Activated CD4-positive, CD25-positive, alpha-beta regulatory T cell treated with anti-CD3 and anti-CD28 coated beads, Interleukin-2, amount 50 U/mL, for 16 hours (primary cell): ENCODE data around the gene TLK1.

Experiments
- DNase-seq: peaks from one replicate; pipeline ENCODE4 v3.0.0-alpha.2; 2020; ENCODE audit warnings: low read depth, low spot score

TLK1 gene

DNA sequence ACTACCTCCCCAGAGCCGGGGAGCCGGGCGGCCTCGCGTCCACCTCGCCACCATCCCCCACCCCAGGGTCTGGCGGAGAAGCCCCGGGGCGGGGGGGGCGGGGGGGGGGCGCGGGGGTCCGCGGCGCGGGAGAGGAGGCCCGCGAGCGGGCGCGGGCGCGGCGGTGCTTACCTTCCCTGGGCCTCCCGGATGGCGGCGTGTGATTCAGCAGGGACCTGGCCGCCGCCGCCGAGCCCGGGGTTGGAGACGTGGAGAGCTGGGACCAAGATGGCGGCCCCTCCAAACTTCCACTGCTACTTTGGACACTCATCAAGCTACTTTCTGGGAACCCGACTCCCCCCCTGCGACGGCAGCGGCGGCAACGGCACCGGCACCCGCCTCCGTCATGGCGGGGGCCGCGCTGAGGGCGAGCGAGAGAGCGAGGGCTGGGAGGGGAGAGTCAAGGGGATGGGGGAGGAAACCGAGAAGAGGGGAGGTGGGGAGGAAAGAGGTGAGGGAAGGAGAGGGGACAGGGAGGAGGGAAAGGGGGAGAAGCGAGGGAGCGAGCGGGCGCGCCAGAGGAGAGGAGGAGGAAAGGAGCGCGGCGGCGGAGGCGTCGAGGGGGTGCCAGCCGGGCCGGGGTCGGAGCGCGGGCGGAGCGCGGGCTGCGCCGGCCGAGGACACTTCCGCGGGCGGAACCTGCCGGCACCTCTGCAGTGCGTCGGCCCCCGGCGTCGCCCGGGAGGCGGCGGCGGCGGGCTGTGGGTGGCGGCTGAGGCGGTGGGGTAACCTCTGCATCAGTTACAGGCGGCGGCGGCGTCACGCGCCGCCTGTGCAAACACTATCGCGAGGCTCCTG lies at the start of gene TLK1:
Gene TLK1 (minus strand): TSS at position 775 of the 837 bp plus-strand sequence. CDS start 465 bp downstream, at position 310.
- peak; percentile 45 for DNase-seq

DNA sequence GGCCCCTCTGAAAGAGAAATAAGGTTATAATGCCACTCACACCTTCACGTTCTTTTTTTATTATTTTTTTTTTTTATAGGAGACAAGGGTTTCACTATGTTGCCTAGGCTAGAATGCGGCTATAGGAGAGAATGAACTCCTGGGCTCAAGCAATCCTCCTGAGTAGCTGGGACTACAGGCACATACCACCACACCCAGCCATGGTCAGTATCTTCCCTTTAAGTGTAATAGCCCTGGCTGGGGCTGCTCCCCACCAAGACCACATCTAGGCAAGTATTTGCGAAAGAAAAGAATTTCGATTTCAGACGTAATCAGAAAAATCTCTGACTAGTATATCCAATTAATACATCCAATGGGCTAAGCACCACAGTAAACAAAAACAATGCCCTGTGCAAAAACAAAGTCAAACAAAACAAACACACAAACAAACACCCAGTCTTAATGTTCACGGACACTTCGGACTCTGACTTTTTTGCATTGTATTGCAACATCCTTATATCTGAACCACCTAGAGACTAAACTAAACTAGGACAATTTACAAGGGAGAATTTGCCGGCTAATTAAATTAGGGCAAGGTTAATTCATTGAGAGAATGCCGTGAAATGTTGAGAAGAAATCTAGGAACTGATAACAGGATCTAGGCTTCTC lies 49.6 kb upstream of the TLK1 start:
- no peak for DNase-seq

DNA sequence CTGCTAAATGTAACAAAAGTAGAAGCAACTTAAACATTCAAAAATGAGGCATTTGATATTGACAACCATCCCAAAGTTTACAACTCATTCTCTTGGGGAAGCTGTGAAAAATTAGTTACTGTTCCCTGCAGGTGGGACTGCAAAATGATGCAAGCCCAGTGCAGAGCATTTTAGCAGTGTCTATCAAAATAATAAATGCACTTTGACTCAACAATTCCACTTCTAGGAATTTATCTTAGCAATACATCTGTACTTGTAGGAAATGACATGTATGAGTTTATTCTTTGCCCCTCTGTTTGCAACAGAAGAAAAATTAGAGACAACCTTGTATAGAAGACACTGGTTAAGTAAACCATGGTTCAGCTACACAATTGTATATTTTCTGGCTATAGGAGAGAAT lies 48.0 kb upstream of the TLK1 start:
- DNase-seq = no peak

DNA sequence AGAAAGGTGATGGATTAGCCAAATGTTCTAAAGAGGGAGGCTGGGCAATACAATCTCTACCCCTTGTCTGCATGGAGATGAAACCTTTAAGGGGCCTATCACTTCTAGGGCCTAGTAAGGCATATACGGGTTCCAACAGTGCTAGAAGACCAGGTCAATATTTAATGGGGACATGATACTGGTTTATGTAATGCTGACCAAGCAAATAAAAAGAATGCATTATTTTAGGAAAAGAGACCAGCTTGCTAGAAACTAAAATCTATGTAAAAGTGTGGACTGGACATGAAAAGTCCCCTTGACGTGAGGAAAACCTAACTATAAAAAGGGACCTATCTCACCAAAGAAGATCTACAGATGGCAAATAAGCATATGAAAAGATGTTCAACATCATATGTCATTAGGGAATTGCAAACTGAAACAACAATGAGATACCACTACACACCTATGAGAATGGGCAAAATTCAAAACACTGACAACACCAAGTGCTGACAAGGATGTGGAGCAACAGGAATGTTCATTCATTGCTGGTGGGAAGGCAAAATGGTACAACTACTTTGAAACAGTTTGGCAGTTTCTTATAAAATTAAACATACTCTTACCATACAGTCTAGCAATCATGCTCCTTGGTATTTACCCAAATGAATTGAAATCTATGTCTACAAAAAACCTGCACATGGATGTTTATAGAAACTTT lies 45.9 kb upstream of the TLK1 start:
- DNase-seq = no peak

DNA sequence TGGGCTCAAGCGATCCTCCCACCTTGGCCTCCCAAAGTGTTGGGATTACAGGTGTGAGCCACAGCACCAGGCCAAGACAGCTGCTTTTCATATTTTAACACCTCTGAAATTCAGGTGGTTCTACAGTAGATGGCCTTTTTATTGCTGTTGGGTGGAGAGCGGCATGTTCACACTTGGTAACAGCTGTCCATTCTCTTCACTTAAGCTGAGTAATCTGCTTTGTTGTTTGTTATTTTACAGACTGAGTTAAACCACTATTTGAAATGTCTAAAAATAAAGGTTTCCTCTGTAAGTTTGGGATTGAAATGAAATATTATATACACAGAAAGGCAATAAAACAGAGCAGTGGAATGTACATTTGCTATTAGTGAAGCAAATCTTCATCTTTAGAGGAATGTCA lies 44.9 kb upstream of the TLK1 start:
- DNase-seq = no peak

DNA sequence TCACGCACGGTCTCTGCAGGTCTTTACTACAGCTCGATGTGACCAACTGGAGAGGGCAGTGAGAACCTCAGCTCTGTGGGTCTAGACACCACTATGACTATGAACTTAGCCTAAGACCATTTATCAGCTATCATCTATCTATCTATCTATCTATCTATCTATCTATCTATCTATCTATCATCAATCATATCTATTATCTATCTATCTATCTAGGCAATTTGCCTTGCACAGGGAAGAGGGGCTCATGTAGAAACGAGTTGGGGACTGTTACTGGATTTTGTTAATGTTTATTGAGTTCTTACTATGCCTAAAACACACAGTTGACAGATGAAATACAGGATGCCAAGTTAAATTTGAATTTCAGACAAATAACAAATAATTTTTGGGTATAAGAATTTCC lies 41.1 kb upstream of the TLK1 start:
- no peak for DNase-seq

DNA sequence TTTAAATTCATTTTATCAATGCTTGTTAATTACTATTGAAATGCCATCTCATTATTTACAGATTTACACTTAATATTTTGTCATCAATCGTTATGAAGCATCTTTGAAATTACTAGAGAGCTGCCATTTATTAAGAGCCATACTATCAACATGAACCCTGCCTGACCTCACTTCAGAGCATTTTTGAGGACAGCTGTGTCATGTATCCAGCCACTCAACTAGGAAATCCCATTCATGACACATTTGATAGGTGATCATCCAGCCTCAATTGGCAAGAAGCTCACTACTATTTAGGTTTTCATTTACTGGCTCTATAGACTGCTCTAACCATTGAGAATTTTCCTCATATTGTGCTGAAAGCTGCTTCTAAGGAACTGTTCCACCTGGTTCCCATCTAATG lies 40.6 kb upstream of the TLK1 start:
- DNase-seq = no peak

DNA sequence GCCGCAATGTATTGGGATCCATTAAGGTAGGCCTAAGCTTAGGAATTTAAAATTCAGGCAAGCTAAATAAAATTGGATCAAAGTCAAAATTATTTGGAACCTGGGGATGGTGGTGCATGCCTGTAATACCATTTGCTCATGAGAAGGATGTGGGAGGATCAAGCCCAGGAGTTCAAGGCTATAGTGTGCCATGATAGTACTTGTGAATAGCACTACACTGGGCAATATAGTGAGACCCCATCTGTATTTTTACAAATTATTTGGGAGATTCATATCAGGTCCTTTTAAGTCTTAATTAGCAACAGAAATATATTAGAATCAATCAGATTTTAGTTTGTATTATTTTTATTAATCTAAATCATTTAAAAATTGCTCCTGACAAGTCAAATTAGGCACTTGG lies 39.8 kb upstream of the TLK1 start:
- DNase-seq = no peak

DNA sequence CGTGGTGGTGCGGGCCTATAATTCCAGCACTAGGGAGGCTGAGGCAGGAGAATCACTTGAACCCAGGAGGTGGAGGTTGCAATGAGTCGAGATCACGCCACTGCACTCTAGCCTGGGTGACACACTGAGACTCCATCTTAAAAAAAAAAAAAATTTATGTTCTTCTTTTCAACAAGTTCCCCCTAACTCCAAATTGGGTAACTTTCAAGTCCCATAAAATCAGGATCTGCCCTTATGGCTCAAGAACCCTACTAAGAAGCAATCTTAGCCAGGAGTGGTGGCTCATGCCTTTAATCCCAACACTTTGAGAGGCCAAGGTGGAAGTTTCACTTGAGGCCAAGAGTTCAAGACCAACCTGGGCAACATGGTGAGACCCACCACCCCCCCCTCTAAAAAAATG lies 30.3 kb upstream of the TLK1 start:
- DNase-seq = no peak

DNA sequence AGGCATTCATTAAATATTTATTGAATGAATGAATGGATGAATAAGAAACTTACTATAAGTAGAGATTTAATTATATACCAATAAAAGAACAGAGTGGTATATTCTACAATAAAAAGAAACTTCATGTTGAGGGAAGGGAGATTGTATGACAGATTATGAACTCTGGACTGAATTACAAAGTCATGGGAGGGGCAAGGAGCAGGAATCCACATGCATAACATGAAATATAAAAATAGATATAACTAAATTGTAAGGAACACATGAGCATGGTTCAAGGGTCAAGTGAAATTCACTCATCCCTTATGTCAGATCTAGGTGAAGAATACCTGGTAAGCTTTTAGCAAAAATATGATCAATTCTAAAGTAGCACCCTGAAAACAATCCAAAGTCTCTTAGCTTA lies 27.1 kb upstream of the TLK1 start:
- DNase-seq = no peak

DNA sequence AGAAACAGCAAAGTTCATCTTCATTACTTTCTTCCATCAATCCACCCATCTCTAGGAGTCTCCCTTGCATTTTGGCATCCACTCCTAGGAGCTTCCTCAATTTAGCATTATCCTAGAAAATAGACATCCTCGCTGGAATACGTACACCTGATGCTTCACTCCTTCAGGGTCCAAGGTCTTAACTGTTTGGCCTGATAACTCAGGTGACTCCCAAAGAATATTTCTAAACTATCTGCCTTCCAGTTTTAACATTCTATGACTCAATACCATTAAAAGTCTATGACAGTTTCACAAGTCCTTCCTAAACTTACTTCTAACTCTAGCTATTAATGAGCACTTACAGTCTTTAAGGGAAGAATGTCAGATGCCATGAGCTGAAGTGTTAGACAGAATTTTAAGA lies 26.5 kb upstream of the TLK1 start:
- DNase-seq = no peak

DNA sequence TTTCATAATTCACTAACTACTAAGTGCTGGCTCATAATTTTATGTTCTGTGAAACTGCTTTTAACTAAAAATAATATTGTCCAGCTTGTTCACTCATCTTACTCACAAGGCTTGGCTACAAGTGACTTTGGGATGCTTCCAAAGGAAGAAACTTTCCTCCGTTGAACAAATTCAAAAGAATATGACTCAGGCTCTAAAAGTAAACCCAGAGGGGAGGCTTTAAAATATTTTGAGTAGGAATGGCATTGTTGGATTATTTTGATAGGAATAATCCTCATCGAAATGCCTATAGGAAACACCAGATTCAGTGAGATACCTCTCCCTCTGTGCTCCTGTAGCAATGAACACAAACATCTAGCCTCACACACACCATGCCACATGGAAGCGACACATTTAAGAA lies 25.2 kb upstream of the TLK1 start:
- no peak for DNase-seq

DNA sequence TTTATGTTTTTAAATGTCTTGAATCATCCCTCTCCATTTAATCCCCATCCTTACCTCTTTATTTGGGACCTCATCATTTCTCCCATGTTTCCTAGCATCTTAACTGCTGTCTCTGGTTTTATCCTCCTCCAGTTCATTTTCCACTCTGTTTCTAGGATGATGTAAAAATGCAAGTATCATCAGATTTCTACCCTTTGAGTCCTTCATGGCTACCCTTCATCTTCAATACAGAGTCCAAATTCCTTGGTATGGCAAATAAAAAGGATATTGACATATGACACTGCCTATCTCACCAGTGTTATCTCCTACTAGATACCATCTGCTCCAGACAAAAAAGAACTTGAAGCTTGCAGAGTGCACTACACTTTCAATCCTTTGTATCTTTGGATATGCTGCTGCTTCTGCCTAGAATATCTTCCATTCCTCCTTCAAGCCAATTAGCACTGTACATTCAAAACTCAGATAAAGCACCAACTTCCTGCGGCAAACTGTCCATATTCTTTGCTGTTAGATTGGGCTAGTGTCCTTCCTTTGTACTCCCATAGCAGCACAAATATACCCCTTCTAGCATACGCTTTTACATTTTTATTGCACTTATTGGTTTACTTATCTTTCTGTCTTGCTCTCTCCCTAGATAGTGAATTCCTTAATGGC lies 24.6 kb upstream of the TLK1 start:
- no peak for DNase-seq

DNA sequence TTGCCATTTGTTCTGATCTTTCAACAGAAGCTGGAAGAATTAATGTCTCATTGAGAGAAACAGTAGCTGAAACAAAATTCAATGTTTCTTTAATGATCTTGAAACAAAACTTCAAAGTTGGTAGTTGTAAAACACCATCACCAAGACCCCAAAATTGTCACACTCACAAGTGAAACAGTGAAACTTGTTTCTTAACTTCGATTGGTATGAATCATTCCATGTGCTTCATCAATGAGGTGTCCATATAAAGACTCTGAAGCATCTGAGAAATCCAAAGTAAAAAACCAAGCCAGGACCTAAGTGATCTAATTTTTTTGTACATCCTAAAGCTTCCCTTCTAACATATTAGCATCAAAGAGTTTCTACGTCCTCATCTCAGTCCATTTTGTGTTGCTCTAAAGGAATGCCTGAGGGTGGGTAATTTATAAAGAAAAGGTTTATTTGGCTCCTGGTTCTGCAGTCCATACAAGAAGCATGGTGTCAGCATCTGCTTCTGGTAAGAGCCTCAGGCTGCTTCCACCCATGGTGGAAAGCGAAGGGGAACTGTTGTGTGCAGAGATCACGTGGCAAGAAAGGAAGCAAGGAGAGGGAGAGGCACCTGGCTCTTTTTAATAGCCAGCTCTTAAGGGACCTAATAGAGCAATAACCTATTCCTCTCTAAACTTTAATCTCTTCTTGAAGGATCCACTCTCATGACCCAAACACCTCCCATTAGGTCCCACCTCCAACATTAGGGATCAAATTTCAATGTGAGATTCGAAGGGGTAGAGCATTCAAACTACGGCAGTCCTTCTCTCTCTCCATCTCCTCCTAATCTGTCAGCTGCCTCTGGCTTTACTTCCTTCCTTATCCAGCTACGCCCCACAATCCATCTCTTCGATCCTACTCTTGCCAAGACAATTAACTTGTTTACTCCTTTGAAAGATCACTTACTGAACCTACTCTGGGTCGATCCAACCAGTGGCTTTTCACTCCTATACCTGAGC lies 20.7 kb upstream of the TLK1 start:
- no peak for DNase-seq

DNA sequence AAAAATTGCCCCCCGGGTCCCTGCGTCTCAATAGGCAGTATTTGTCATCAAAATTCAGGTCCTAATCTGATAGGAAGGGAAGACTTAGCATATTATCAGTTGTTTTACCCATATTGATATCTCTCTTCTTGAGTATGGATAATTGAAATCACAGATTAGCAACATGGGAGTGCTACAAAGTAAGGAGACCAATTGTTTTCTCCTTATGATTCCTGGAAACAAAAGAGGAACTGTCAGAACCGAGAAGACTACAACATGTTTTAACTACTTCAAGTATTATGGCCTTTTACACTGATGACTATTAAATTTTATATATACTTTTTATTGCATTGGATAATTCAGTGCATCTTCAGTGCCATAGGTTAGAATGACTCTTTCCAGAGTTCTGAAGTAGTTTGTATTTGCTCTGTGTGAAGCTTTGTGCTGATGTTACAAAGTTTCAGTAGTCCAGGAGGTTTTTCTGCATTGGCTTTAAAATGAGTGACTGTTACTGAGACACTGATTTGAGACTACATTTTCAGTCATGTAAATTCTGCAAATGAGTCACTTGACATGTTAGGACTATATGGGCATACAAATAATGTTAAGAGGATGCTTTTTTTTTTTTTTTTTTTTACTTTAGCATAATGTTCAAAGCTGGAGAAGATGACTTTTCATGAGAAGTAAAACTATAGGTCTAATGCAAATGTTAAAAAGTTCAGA lies 19.7 kb upstream of the TLK1 start:
- DNase-seq = no peak

DNA sequence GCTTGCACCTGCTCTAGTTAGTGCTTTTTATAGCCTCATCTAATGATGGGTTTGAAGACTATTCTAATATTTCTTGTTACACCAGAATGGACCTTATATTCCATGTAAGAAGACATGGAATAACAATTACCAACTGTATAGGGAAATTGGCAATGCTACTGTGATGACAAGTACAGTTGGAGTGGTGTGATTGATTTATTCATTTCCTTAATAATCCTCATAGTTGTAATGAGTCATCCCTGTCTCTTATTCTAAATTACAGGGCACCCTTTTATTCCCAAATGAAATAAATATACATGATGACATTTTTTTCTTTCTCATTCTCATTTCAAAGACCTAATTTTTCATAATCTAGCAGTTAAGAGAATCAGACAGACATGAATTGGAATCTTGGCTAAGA lies 18.3 kb upstream of the TLK1 start:
- DNase-seq = no peak

DNA sequence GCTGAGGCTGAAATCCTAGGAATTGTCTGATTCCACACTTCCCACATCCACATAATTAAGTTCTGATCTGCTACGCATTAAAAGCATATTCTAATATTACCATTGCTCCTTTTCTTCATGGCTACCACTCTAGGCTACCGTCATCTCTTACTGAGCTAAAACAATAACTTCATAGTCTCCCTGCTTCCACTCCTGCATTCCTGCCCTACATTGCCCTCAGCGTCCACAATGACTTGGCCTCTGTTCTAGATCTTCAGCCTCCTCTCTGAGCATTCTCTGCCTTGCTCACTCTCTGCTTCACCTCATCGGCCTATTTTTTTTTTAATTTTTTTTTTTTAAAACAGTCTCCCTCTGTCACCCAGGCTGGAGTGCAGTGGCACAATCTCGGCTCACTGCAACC lies 15.8 kb upstream of the TLK1 start:
- no peak for DNase-seq

DNA sequence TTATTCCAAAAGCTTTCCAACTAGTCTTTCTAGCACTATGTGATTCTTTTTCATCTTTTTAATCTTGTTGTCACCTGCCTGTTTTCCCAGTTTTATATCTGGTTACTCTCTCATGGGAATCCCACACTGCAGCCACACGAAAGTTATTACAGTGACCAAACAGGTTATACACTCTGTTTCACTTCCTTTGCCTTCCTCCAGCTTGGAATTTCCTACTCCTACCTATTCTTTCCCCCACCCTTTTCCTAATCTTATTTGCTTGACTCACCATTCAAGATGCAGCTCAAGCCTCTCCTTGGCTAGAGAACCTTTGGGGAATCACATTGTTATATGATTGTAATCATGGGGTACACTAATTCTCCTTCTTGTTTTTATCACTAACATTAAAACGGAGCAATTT lies 13.4 kb upstream of the TLK1 start:
- no peak for DNase-seq

DNA sequence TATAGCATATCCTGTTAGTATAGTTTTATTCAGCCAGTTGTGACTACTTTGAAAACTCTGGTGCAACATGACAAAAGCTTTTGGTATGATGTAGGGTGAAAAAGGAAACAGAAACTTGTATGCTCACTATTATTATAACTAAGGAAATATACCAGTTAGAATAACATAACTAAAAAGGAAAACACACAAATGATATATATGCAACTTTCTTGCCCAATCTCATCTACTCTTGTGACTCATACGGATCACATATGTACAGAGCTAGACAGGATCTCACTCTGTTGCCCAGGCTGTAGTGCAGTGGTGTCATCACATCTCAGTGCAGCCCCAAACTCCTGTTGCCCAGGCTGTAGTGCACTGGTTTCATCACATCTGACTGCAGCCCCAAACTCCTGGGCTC lies 12.4 kb upstream of the TLK1 start:
- no peak for DNase-seq

DNA sequence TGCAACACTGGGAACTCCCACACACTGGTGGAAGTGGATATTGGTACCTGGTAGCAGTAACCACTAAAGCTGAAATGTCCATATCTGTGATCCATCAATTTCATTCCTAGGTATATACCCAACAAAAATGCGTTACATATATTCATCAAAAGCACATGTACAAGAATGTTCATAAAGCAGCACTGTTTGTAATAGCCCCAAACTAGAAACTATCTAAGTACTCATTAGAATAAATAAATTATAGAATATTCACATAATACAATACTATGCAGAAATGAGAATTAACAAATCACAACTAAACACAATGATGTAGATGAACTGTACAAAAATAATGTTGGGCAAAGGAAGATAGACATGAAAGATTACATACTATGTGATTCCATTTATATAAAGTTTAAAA lies 11.1 kb upstream of the TLK1 start:
- no peak for DNase-seq
